Loucy (cell line): Measurements from ENCODE around the gene MXRA5.
"Not testable (repeated sequence)": the region's sequence is repeated elsewhere in the genome, so short reads cannot be mapped to it uniquely, and the experiment has no call there.

Experiments
- H2AFZ ChIP-seq: fragments of 200-600 bp; sonication (generic); 2 replicates; pipeline ENCODE4 v1.6.0; 2016; ENCODE audit warnings: antibody characterized with exemption, mild to moderate bottlenecking, low read length, moderate library complexity
- H3F3A ChIP-seq: fragments of 200-600 bp; 2 replicates; pipeline ENCODE4 v1.6.0; 2016; ENCODE audit warnings: antibody characterized with exemption, low read depth, mild to moderate bottlenecking
- H3K27me3 ChIP-seq: fragments of 200-600 bp; sonication (generic); 2 replicates; pipeline ENCODE4 v1.6.1; 2014; ENCODE audit warnings: low read length, mild to moderate bottlenecking; ENCODE audit not compliant: insufficient read depth, poor library complexity, severe bottlenecking
- H3K36me3 ChIP-seq: fragments of 200-600 bp; sonication (generic); 2 replicates; pipeline ENCODE4 v1.6.1; 2016; ENCODE audit warnings: low read length; ENCODE audit not compliant: insufficient read depth
- H3K4me1 ChIP-seq: fragments of 200-600 bp; sonication (generic); 2 replicates; pipeline ENCODE4 v1.5.1; 2014; ENCODE audit warnings: low read length, mild to moderate bottlenecking; ENCODE audit not compliant: insufficient read depth, poor library complexity, severe bottlenecking
- H3K4me2 ChIP-seq: fragments of 200-600 bp; sonication (generic); 2 replicates; pipeline ENCODE4 v1.6.0; 2014; ENCODE audit warnings: antibody characterized with exemption, low read length, low read depth, mild to moderate bottlenecking; ENCODE audit not compliant: poor library complexity, severe bottlenecking
- H3K4me3 ChIP-seq: fragments of 200-600 bp; sonication (generic); 2 replicates; pipeline ENCODE4 v1.5.1; 2014; ENCODE audit warnings: low read length, mild to moderate bottlenecking, mixed read lengths; ENCODE audit not compliant: poor library complexity, severe bottlenecking
- H3K79me2 ChIP-seq: fragments of 200-600 bp; sonication (generic); 2 replicates; pipeline ENCODE4 v1.6.1; 2014; ENCODE audit warnings: low read length; ENCODE audit not compliant: insufficient read depth
- H3K9ac ChIP-seq: fragments of 200-600 bp; sonication (generic); 2 replicates; pipeline ENCODE4 v1.6.0; 2014; ENCODE audit warnings: mild to moderate bottlenecking, low read depth, low read length, moderate library complexity; ENCODE audit not compliant: poor library complexity, severe bottlenecking
- H3K9me2 ChIP-seq: fragments of 200-600 bp; sonication (generic); replicated peaks from 2 replicates; pipeline ENCODE4 v1.6.1; 2016; ENCODE audit warnings: low read depth, low read length, mixed read lengths
- H3K9me3 ChIP-seq: fragments of 200-600 bp; sonication (generic); 2 replicates; pipeline ENCODE4 v1.6.1; 2014; ENCODE audit warnings: mild to moderate bottlenecking, antibody characterized with exemption, low read length, low read depth; ENCODE audit not compliant: insufficient read depth
- H4K20me1 ChIP-seq: fragments of 200-600 bp; sonication (generic); 2 replicates; pipeline ENCODE4 v1.6.0; 2014; ENCODE audit warnings: antibody characterized with exemption, low read length, mild to moderate bottlenecking; ENCODE audit not compliant: insufficient read depth, poor library complexity, severe bottlenecking
- EZH2phosphoT487 ChIP-seq: fragments of 200-600 bp; IDR thresholded peaks from 2 replicates; pipeline ENCODE4 v1.6.1; 2018; ENCODE audit warnings: antibody characterized with exemption, mild to moderate bottlenecking, moderate library complexity, borderline replicate concordance
- TF ChIP-seq, protein P1 (sequence below): fragments of 200-600 bp; sonication (generic); conservative IDR thresholded peaks from 2 replicates; pipeline ENCODE4 v1.5.1; 2014; ENCODE audit warnings: mild to moderate bottlenecking, antibody characterized with exemption, low read length

MXRA5 gene

DNA sequence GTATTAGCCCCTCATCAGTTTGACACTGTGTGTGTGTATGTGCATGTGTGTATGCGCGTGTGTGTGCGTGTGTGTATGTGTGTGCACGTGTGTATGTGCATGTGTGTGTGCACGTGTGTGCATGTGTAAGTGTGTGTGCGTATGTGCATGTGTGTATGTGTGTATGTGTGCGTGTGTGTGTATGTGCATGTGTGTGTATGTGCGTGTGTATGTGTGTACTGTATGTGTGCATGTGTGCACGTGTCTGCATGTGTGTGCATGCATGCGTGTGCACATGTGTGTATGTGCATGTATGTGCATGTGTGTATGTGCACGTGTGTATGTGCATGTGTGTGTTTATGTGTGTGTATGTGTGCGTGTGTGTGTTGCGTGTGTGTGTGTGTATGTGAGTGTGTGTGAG lies 31.1 kb upstream of the MXRA5 start:
- H3K27me3 ChIP-seq, result no peaks in the 10 kb centered on the region
- no peaks in the 10 kb centered on the region for H3K9me3 ChIP-seq
- no peaks in the 10 kb centered on the region for H3K36me3 ChIP-seq
- no peak overlapping the region for H2AFZ ChIP-seq
- no peak overlapping the region for H3K4me2 ChIP-seq
- no peak overlapping the region for H3K9ac ChIP-seq
- H4K20me1 ChIP-seq, result no peaks in the 10 kb centered on the region
- TF ChIP-seq EZH2phosphoT487, result no peak
- TF ChIP-seq, protein P1, sequence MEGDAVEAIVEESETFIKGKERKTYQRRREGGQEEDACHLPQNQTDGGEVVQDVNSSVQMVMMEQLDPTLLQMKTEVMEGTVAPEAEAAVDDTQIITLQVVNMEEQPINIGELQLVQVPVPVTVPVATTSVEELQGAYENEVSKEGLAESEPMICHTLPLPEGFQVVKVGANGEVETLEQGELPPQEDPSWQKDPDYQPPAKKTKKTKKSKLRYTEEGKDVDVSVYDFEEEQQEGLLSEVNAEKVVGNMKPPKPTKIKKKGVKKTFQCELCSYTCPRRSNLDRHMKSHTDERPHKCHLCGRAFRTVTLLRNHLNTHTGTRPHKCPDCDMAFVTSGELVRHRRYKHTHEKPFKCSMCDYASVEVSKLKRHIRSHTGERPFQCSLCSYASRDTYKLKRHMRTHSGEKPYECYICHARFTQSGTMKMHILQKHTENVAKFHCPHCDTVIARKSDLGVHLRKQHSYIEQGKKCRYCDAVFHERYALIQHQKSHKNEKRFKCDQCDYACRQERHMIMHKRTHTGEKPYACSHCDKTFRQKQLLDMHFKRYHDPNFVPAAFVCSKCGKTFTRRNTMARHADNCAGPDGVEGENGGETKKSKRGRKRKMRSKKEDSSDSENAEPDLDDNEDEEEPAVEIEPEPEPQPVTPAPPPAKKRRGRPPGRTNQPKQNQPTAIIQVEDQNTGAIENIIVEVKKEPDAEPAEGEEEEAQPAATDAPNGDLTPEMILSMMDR, result no peak
- H3K4me1 ChIP-seq, result no peaks in the 10 kb centered on the region
- H3K4me3 ChIP-seq, result no peak overlapping the region
- no peaks in the 10 kb centered on the region for H3F3A ChIP-seq
- H3K9me2 ChIP-seq, result no peaks in the 10 kb centered on the region
- H3K79me2 ChIP-seq, result no peaks in the 10 kb centered on the region

DNA sequence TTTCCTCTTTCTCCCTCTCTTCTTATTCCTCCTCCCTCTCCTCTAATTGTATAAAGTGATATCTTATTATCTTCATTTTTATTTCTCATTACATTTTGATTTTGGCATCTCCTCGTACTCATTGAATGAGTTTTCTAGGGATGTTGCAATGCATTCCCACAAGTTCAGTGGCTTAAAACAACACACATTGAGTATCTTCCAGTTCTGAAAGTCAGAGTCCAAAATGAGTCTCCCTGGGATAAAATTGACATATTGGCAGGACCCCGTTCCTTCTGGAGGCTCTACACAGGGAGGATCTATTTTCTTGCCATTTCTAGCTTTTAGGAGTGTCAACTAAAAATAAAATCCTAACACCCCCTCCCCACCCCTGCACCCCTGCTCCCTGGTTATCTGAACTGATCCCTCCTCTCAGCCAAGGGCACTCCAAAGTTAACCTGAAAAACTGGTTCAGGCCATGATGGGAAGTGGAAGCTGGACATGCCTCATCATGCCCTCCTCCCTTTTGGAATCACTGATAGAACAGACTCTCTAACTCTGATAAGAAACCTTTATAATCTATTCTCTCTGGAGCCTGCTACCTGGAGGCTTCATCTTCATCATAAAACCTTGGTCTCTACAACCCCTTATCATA lies 29.5 kb upstream of the MXRA5 start:
- not testable (repeated sequence) for H3K9me2 ChIP-seq, H3K9ac ChIP-seq, H3F3A ChIP-seq, H4K20me1 ChIP-seq, H2AFZ ChIP-seq, H3K27me3 ChIP-seq, H3K4me1 ChIP-seq, H3K79me2 ChIP-seq, H3K4me2 ChIP-seq, H3K36me3 ChIP-seq, H3K9me3 ChIP-seq, H3K4me3 ChIP-seq

DNA sequence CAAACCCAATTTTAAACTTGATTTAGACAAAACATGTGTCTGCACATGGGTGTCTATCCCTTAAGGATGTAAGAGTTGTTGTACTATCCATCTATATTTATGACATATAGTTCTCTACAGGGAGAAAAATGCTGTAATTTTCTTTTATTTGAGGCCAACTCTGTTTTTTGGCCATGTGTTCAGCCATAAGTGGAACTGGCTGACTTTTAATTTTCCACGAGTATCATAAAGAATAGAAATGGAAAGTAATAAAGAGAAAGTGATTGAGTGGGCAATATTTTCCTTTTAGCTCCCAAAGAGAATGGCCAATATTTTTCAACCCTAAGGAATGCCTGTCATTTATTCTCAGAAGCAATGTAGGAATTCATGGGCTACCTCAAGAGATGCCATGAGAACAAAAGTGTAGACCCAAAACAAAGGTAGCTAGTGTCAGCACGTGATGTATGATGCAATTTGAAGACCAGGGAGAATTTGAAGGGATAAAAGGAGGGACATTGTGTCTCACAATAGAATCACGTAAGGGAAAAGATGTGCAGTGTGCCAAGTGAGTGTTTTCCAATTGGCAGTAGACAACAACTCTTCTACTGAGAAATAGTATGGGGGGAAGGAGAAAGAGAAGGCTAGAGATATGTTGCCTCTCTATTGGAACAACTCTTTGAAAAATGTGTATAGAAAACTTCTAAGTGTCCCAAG lies 27.8 kb upstream of the MXRA5 start:
- Histone ChIP-seq H3K36me3 (no peaks in the 10 kb centered on the region), H3K4me1 (no peaks in the 10 kb centered on the region), H3K4me2 (no peak overlapping the region), H3K9ac (no peak overlapping the region), H3K79me2 (no peaks in the 10 kb centered on the region), H3K9me3 (no peaks in the 10 kb centered on the region), H3F3A (no peaks in the 10 kb centered on the region), H2AFZ (no peak overlapping the region), H4K20me1 (no peaks in the 10 kb centered on the region), H3K9me2 (no peaks in the 10 kb centered on the region), H3K4me3 (no peak overlapping the region), H3K27me3 (no peaks in the 10 kb centered on the region)
- TF ChIP-seq EZH2phosphoT487, result no peak
- TF ChIP-seq, protein P1, result no peak

GRCh38 chrX:3371163-3371562 lies 24.7 kb upstream of the MXRA5 start:
- Histone ChIP-seq H3K9me2 (no peaks in the 10 kb centered on the region), H3K9ac (no peak overlapping the region), H3K79me2 (no peaks in the 10 kb centered on the region), H3K4me3 (no peak overlapping the region), H2AFZ (no peak overlapping the region), H3F3A (no peaks in the 10 kb centered on the region), H3K36me3 (no peaks in the 10 kb centered on the region), H3K9me3 (no peaks in the 10 kb centered on the region), H3K27me3 (no peaks in the 10 kb centered on the region), H3K4me1 (no peaks in the 10 kb centered on the region), H3K4me2 (no peak overlapping the region), H4K20me1 (no peaks in the 10 kb centered on the region)
- TF ChIP-seq EZH2phosphoT487, result no peak
- TF ChIP-seq, protein P1, result no peak
